ENCODE results near the gene CDC45.
A peak's percentile ranks its signal among the peaks of the same experiment; 100 is the strongest.

CDC45 gene

GRCh38 chr22:19559324-19559811 is 79.6 kb downstream of the CDC45 start:
- Mint-ChIP-seq H3K4me1 (no peaks in the 10 kb centered on the region), H3K27me3 (peaks cover 30% of the 10 kb centered on the region), H3K4me3 (no peak overlapping the region), H3K9me3 (peaks cover 3% of the 10 kb centered on the region), H3K36me3 (no peaks in the 10 kb centered on the region), H3K27ac (no peak overlapping the region)
- CTCF ChIA-PET, result interaction anchor here (0.6 to 1.4 kb wide), 2 partner anchors 37 to 70 kb away, joined by 3 to 4 read pairs; no protein-coding TSS in a partner anchor
- DNase-seq, result no peak

DNA sequence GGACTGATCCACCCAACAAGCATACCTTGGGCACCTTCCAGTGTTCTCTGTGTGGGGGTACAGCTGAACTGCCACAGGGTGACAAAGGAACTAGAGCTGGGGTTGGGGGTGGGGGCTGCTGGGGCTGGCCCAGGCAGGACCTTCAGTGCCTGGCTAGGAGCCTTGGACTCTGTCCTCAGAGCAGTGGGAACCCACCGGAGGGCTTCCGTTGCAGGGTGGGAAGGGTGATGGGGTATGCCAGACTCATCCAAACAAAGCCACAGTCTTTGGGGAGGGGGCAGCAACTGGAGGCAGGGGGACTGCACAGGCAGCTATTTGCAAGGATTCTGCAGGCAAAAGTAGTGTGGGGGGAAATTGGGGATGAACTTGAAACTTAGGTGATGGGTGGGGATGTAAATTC is 80.2 kb downstream of the CDC45 start:
- Mint-ChIP-seq H3K9me3 (peaks cover 3% of the 10 kb centered on the region), H3K4me3 (no peak overlapping the region), H3K27ac (no peak overlapping the region), H3K27me3 (peaks cover 29% of the 10 kb centered on the region), H3K4me1 (no peaks in the 10 kb centered on the region), H3K36me3 (no peaks in the 10 kb centered on the region)
- CTCF ChIA-PET, result interaction anchor here (1.4 kb wide), 1 partner anchor 70 kb away, joined by 4 read pairs; no protein-coding TSS in a partner anchor
- no peak for DNase-seq

DNA sequence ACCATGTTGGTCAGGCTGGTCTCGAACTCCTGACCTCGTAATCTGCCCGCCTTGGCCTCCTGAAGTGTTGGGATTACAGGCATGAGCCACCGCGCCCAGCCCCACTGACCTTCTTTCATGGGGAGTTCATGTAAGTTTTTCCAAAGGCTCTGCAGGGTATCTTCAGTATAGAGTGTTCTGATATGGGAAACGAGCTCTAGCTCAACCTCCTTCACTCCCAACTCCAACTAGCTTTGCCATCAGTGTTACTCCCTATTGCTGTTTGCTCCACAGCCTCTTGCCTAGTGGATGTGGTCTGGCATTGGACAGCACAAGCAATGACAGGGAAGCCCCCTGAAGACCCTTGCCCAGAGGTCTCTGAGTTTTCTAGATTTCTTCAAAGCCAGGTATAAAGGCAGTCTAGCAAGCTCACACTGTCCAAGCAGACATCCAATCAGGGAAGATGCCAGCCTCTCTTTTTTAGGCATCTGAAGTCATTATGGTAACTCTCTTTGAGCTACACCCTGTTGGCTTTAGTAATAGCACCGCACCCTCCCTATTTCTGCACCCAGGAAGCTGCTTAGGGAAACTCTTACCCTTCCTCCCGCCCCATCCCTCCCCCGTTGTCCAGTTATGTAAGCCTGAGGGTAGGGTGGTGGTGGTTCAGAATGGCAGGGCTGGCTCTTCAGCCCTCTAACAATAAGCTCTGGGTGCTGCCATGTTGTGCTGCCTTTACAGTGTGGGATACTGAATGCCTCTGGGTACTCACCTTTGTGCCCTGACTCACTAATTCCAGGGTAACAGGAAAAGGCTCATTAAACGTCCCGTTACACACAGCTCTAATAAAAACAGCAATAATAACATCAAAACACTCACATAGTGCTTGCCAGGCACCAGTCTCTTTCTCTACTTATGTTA is 85.9 kb downstream of the CDC45 start:
- Mint-ChIP-seq H3K4me3 (no peak overlapping the region), H3K9me3 (peaks cover 3% of the 10 kb centered on the region), H3K27ac (no peak overlapping the region), H3K4me1 (peaks cover 4% of the 10 kb centered on the region), H3K36me3 (no peaks in the 10 kb centered on the region), H3K27me3 (peaks cover 22% of the 10 kb centered on the region)
- no peak for DNase-seq
- CTCF ChIA-PET, result interaction anchor here (0.8 kb wide), 1 partner anchor 25 kb away, joined by 3 read pairs; no protein-coding TSS in a partner anchor

- Mint-ChIP-seq H3K4me3 (no peak overlapping the region), H3K9me3 (peaks cover 3% of the 10 kb centered on the region), H3K27ac (no peak overlapping the region), H3K27me3 (peaks cover 22% of the 10 kb centered on the region), H3K36me3 (no peaks in the 10 kb centered on the region), H3K4me1 (peaks cover 4% of the 10 kb centered on the region)
- CTCF ChIA-PET, result no interaction called here
- DNase-seq, result no peak
These were observed 86.8 kb downstream of the CDC45 start for GRCh38 chr22:19566279-19567156.

- Mint-ChIP-seq H3K4me1 (peaks cover 4% of the 10 kb centered on the region), H3K9me3 (peaks cover 3% of the 10 kb centered on the region), H3K4me3 (no peak overlapping the region), H3K27ac (no peak overlapping the region), H3K36me3 (no peaks in the 10 kb centered on the region), H3K27me3 (peaks cover 22% of the 10 kb centered on the region)
- no peak for DNase-seq
- CTCF ChIA-PET, result no interaction called here
These were observed 87.7 kb downstream of the CDC45 start for GRCh38 chr22:19567157-19568009.

DNA sequence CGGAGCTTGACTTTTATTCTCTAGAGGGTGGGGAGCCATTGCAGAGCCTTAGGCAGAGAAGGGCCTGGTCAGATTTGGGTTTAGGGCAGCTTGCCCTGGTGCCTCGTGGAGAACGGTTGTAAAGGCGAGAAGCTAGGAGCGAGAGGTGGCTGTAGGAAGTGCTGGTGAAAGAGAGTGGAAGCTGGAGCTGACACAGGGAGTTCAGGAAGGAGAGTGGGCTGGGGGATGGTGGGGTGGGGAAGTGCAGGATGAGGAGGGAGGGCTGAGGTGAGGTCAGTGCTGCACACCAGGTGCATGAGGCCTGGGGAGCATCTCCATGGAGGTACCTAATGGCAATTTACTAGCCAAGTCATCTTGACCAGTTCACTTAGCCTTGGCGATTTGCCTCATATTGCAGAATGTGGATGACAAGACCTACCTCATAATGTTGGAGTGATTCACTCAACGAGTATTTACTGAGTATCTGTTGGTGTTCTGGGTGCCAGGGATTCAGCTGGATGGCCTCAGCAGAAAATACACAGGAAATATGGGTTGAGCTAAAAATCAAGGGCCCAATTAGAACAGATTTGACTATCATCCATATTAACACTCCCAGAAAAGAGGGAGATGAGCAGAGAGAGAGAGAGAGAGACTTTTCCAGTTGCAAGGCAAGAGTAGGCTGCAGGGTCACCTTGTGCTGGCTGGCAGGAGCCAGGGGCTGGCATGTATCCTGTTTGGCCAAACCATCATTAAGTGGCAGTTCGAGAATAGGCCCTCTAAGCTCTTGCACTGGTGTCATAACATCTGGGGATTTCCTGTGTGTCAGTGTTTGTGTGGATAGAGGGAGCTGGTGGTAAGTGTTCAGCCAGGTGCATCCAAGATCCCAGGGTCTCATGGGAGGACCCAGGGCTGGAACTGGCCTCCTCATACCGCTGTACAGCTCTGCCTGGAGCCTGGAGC is 88.9 kb downstream of the CDC45 start:
- H3K4me3 Mint-ChIP-seq, result no peak overlapping the region
- H3K27ac Mint-ChIP-seq, result peak overlapping the region; percentile 17
- H3K9me3 Mint-ChIP-seq, result peaks cover 2% of the 10 kb centered on the region
- CTCF ChIA-PET, result interaction anchor here (1.0 kb wide), 1 partner anchor 61 kb away, joined by 3 read pairs; no protein-coding TSS in a partner anchor
- H3K4me1 Mint-ChIP-seq, result peaks cover 4% of the 10 kb centered on the region
- no peaks in the 10 kb centered on the region for H3K36me3 Mint-ChIP-seq
- DNase-seq, result no peak
- H3K27me3 Mint-ChIP-seq, result peaks cover 23% of the 10 kb centered on the region

- Mint-ChIP-seq H3K27me3 (peaks cover 27% of the 10 kb centered on the region), H3K27ac (no peak overlapping the region), H3K4me1 (peaks cover 4% of the 10 kb centered on the region), H3K9me3 (no peaks in the 10 kb centered on the region), H3K36me3 (no peaks in the 10 kb centered on the region), H3K4me3 (no peak overlapping the region)
- DNase-seq, result no peak
- CTCF ChIA-PET, result interaction anchor here (1.0 kb wide), 1 partner anchor 60 kb away, joined by 3 read pairs; no protein-coding TSS in a partner anchor
These were observed 89.5 kb downstream of the CDC45 start for GRCh38 chr22:19569276-19569640.

DNA sequence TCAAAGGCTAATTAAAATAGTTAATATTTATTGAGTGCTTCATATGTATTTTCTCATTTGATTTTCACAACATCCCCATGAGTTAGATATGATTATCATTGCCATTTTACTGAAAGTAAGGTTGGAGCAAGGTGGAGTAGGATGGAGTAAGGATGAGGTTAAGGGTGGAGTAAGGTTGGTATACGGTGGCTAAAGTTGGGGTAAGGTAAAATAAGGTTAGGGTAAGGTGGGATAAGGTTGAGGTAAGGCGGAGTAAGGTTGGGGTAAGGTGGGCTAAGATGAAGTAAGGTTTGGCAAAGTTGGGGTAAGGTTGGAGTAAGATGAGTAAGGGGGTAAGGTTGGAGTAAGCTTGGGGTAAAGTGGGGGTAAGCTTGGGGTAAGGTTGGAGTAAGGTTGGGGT is 90.3 kb downstream of the CDC45 start:
- Mint-ChIP-seq H3K36me3 (no peaks in the 10 kb centered on the region), H3K27me3 (peaks cover 23% of the 10 kb centered on the region), H3K27ac (no peak overlapping the region), H3K9me3 (no peaks in the 10 kb centered on the region), H3K4me1 (peaks cover 4% of the 10 kb centered on the region), H3K4me3 (no peak overlapping the region)
- no peak for DNase-seq
- CTCF ChIA-PET, result no interaction called here
